Putamen (tissue), 1 donor: ENCODE data around the gene HSP90AB1.
"Not testable (repeated sequence)": the region's sequence is repeated elsewhere in the genome, so short reads cannot be mapped to it uniquely, and the experiment has no call there.

ENCODE experiments used
- DNase-seq: peaks from one replicate; pipeline ENCODE4 v3.0.0-alpha.2; 2016; ENCODE audit warnings: low spot score

HSP90AB1 gene

GRCh38 chr6:44222486-44223318, 24.2 kb upstream of the HSP90AB1 start:
- DNase-seq: no peak

GRCh38 chr6:44223319-44224028, 23.4 kb upstream of the HSP90AB1 start, which contains the start of gene SLC29A1:
Gene SLC29A1 (plus strand): TSS chr6:44223595. CDS start chr6:44227314, 3,719 bp downstream.
- DNase-seq: no peak

- no peak for DNase-seq
Observed at GRCh38 chr6:44224029-44224964, 22.6 kb upstream of the HSP90AB1 start.

GRCh38 chr6:44224965-44225305, 22.0 kb upstream of the HSP90AB1 start:
- no peak for DNase-seq

- DNase-seq: no peak
Observed at GRCh38 chr6:44225579-44226325, 21.1 kb upstream of the HSP90AB1 start.

GRCh38 chr6:44226368-44227147, 20.3 kb upstream of the HSP90AB1 start:
- DNase-seq: no peak

- DNase-seq: no peak
Observed at GRCh38 chr6:44227148-44227793, 19.6 kb upstream of the HSP90AB1 start.

- DNase-seq: no peak
Observed at GRCh38 chr6:44228031-44228430, 18.9 kb upstream of the HSP90AB1 start.

GRCh38 chr6:44228433-44228832, 18.5 kb upstream of the HSP90AB1 start:
- no peak for DNase-seq

GRCh38 chr6:44228836-44229235, 18.1 kb upstream of the HSP90AB1 start:
- DNase-seq: no peak

- DNase-seq: no peak
Observed at GRCh38 chr6:44229376-44230033, 17.4 kb upstream of the HSP90AB1 start.

- DNase-seq: no peak
Observed at GRCh38 chr6:44230034-44230675, 16.7 kb upstream of the HSP90AB1 start.

- DNase-seq: not testable (repeated sequence)
Observed at GRCh38 chr6:44231426-44231825, 15.5 kb upstream of the HSP90AB1 start.

GRCh38 chr6:44232676-44233566, 14.0 kb upstream of the HSP90AB1 start:
- DNase-seq: no peak

GRCh38 chr6:44233567-44234100, 13.3 kb upstream of the HSP90AB1 start:
- no peak for DNase-seq

- DNase-seq: peak; percentile 91
Observed at GRCh38 chr6:44234101-44235025, 12.5 kb upstream of the HSP90AB1 start.

GRCh38 chr6:44235269-44235668, 11.6 kb upstream of the HSP90AB1 start:
- no peak for DNase-seq
